NT2/D1 (cell line): ENCODE data around the gene LRRC8C.

Experiments
- DNase-seq: peaks from one replicate; pipeline ENCODE4 v3.0.0-alpha.2; 2011; ENCODE audit warnings: low read depth, low spot score
- H3K27me3 ChIP-seq: 2 replicates; pipeline ENCODE4 v1.6.0; 2011; ENCODE audit warnings: mild to moderate bottlenecking; ENCODE audit not compliant: insufficient read length, insufficient read depth
- H3K36me3 ChIP-seq: 2 replicates; pipeline ENCODE4 v1.6.1; 2011; ENCODE audit warnings: mild to moderate bottlenecking, low read length, mixed read lengths; ENCODE audit not compliant: insufficient read depth, insufficient read length
- H3K4me1 ChIP-seq: 2 replicates; pipeline ENCODE4 v1.5.1; 2011; ENCODE audit not compliant: insufficient read depth, insufficient read length
- H3K4me3 ChIP-seq: 2 replicates; pipeline ENCODE4 v1.5.1; 2011; ENCODE audit warnings: low read depth; ENCODE audit not compliant: insufficient read length
- H3K9ac ChIP-seq: 2 replicates; pipeline ENCODE4 v1.6.0; 2011; ENCODE audit warnings: low read depth; ENCODE audit not compliant: insufficient read length
- H3K9me3 ChIP-seq: 2 replicates; pipeline ENCODE4 v1.5.1; 2011; ENCODE audit warnings: mild to moderate bottlenecking, low read length; ENCODE audit not compliant: insufficient read depth
- SUZ12 ChIP-seq: IDR thresholded peaks from 2 replicates; pipeline ENCODE4 v1.6.1; 2011; ENCODE audit not compliant: insufficient read length, insufficient read depth; ENCODE audit errors: extremely low read depth
- YY1 ChIP-seq: IDR thresholded peaks from 2 replicates; pipeline ENCODE4 v1.6.1; 2011; ENCODE audit not compliant: insufficient read length, insufficient read depth
- ZNF274 ChIP-seq: IDR thresholded peaks from 2 replicates; pipeline ENCODE4 v1.6.1; 2011; ENCODE audit warnings: mild to moderate bottlenecking, low read depth, low read length

The LRRC8C gene

GRCh38 chr1:89682611-89683010 lies 49.7 kb downstream of the LRRC8C start:
- no peaks in the 10 kb centered on the region for H3K27me3 ChIP-seq
- no peak for DNase-seq
- no peaks in the 10 kb centered on the region for H3K36me3 ChIP-seq
- H3K4me3 ChIP-seq: no peak overlapping the region
- H3K9ac ChIP-seq: no peak overlapping the region
- no peaks in the 10 kb centered on the region for H3K4me1 ChIP-seq
- no peaks in the 10 kb centered on the region for H3K9me3 ChIP-seq
- TF ChIP-seq YY1 (no peak), SUZ12 (no peak), ZNF274 (no peak)

- no peak overlapping the region for H3K4me3 ChIP-seq
- no peak for DNase-seq
- TF ChIP-seq SUZ12 (no peak), YY1 (no peak), ZNF274 (no peak)
- no peaks in the 10 kb centered on the region for H3K27me3 ChIP-seq
- H3K9ac ChIP-seq: no peak overlapping the region
- no peaks in the 10 kb centered on the region for H3K9me3 ChIP-seq
- no peaks in the 10 kb centered on the region for H3K36me3 ChIP-seq
- H3K4me1 ChIP-seq: no peaks in the 10 kb centered on the region
These were observed 52.5 kb downstream of the LRRC8C start for GRCh38 chr1:89685461-89685860.

DNA sequence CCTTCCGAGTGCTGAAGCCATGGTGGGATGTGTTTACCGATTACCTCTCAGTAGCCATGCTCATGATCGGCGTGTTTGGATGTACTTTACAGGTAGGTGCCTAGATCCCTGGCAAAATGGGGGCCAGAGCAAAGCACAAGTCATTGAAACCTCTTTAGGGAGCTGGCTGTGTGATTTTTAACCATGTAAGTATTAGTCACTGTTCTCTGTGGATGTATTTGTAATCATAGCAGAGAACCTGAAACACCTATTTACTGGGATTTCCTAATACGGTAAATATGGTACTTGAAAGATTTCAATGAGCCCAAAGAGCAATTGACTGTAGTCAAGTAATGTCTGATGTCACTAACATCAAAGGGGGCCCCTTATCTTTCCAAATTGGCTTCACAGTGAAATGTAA lies 53.6 kb downstream of the LRRC8C start:
- Histone ChIP-seq H3K9ac (no peak overlapping the region), H3K4me3 (no peak overlapping the region), H3K4me1 (no peaks in the 10 kb centered on the region), H3K27me3 (no peaks in the 10 kb centered on the region), H3K36me3 (no peaks in the 10 kb centered on the region), H3K9me3 (no peaks in the 10 kb centered on the region)
- no peak for TF ChIP-seq ZNF274
- no peak for TF ChIP-seq YY1
- no peak for TF ChIP-seq SUZ12
- DNase-seq: no peak

- no peak for DNase-seq
- Histone ChIP-seq H3K27me3 (no peaks in the 10 kb centered on the region), H3K36me3 (no peaks in the 10 kb centered on the region), H3K4me3 (no peak overlapping the region), H3K9ac (no peak overlapping the region), H3K9me3 (no peaks in the 10 kb centered on the region), H3K4me1 (no peaks in the 10 kb centered on the region)
- TF ChIP-seq ZNF274: no peak
- TF ChIP-seq YY1: no peak
- no peak for TF ChIP-seq SUZ12
These were observed 54.3 kb downstream of the LRRC8C start for GRCh38 chr1:89687254-89687653.

GRCh38 chr1:89688607-89689006 lies 55.7 kb downstream of the LRRC8C start:
- Histone ChIP-seq H3K4me1 (no peaks in the 10 kb centered on the region), H3K36me3 (no peaks in the 10 kb centered on the region), H3K4me3 (no peak overlapping the region), H3K27me3 (no peaks in the 10 kb centered on the region), H3K9me3 (no peaks in the 10 kb centered on the region), H3K9ac (no peak overlapping the region)
- TF ChIP-seq ZNF274 (no peak), YY1 (no peak)
- DNase-seq: no peak

- TF ChIP-seq SUZ12: no peak
- Histone ChIP-seq H3K4me1 (no peaks in the 10 kb centered on the region), H3K36me3 (no peaks in the 10 kb centered on the region), H3K27me3 (no peaks in the 10 kb centered on the region), H3K4me3 (no peak overlapping the region), H3K9ac (no peak overlapping the region), H3K9me3 (no peaks in the 10 kb centered on the region)
- no peak for DNase-seq
These were observed 56.3 kb downstream of the LRRC8C start for GRCh38 chr1:89689234-89689633.

DNA sequence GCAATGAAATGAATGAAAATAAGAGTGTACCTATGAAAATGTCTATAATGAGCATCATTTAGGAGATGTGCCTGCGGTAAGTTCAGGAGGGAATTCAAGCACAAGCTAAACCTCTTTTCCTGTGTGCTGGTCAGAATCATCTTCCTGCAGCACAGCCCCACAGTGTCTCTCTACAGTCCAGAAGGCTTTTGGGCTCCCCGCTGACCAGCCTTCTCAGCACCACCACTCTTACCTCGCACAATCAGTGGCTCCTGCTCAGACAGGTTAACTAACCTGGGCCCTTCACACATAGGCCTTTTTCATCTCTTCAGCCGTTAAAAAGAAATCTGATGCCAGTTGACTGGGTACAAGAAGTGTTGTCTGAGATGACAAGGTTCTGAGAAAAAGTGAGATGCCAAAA lies 57.7 kb downstream of the LRRC8C start:
- TF ChIP-seq ZNF274: no peak
- no peak for TF ChIP-seq YY1
- TF ChIP-seq SUZ12: no peak
- no peak for DNase-seq
- H3K27me3 ChIP-seq: no peaks in the 10 kb centered on the region
- no peaks in the 10 kb centered on the region for H3K9me3 ChIP-seq
- no peak overlapping the region for H3K4me3 ChIP-seq
- no peaks in the 10 kb centered on the region for H3K4me1 ChIP-seq
- no peaks in the 10 kb centered on the region for H3K36me3 ChIP-seq
- H3K9ac ChIP-seq: no peak overlapping the region
